SK-N-SH (cell line): ENCODE measurements around the gene SYNPO2.

Experiments
- EP300 ChIP-seq, 2 experiments: IDR thresholded peaks; 2 replicates each; pipeline versions ENCODE4 v1.4.0 to v1.6.1; 2012; ENCODE audit warnings: borderline replicate concordance in 1 of 2, low read depth in 1 of 2, low read length in 1 of 2
- JUND ChIP-seq: IDR thresholded peaks from 2 replicates; pipeline ENCODE4 v1.4.0; 2012
- MAX ChIP-seq: IDR thresholded peaks from 2 replicates; pipeline ENCODE4 v1.4.0; 2012; ENCODE audit warnings: low read depth
- POLR2AphosphoS5 ChIP-seq: IDR thresholded peaks from 2 replicates; pipeline ENCODE4 v1.6.1; 2012; ENCODE audit warnings: low read depth, low read length
- REST ChIP-seq: IDR thresholded peaks from 2 replicates; pipeline ENCODE4 v1.6.1; 2012; ENCODE audit warnings: mild to moderate bottlenecking, low read depth, low read length, moderate library complexity
- RFX5 ChIP-seq: IDR thresholded peaks from 2 replicates; pipeline ENCODE4 v1.6.1; 2012; ENCODE audit warnings: mild to moderate bottlenecking, improper control_type of control experiment, low read length
- TEAD4 ChIP-seq: IDR thresholded peaks from 2 replicates; pipeline ENCODE4 v1.4.0; 2012; ENCODE audit warnings: mild to moderate bottlenecking, borderline replicate concordance; ENCODE audit not compliant: insufficient read depth
- TF ChIP-seq, protein P1 (sequence below): fragments of 200-600 bp; sonication (generic); IDR thresholded peaks from 2 replicates; pipeline ENCODE4 v1.6.1; 2017; ENCODE audit warnings: antibody characterized with exemption, mild to moderate bottlenecking, moderate library complexity
- TF ChIP-seq, protein P2 (sequence below): fragments of 150-350 bp; IDR thresholded peaks from 2 replicates; pipeline ENCODE4 v1.6.1; 2017; ENCODE audit warnings: antibody characterized with exemption, low read length, low read depth, borderline replicate concordance

DNA sequence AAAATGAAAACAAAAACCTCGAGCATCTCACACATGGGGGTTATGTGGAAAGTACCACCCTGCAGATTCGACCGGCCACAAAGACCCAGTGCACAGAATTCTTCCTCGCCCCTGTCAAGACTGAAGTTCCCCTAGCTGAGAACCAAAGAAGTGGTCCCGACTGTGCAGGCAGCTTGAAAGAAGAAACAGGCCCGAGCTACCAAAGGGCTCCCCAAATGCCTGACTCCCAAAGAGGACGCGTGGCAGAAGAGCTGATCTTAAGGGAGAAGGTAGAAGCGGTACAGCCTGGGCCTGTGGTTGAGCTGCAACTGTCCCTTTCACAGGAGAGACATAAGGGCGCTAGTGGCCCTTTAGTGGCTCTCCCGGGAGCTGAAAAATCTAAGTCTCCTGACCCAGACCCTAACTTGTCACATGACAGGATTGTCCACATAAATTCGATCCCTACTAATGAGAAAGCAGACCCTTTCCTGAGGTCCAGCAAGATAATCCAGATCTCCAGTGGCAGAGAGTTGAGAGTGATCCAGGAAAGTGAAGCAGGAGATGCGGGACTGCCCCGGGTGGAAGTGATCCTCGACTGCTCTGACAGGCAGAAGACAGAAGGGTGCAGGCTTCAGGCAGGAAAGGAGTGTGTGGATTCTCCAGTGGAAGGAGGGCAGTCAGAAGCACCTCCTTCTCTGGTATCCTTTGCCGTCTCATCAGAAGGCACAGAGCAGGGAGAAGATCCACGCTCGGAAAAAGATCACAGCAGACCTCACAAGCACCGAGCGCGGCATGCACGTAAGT, 138.2 kb downstream of the SYNPO2 start:
- TF ChIP-seq POLR2AphosphoS5: no peak
- TF ChIP-seq, protein P1, sequence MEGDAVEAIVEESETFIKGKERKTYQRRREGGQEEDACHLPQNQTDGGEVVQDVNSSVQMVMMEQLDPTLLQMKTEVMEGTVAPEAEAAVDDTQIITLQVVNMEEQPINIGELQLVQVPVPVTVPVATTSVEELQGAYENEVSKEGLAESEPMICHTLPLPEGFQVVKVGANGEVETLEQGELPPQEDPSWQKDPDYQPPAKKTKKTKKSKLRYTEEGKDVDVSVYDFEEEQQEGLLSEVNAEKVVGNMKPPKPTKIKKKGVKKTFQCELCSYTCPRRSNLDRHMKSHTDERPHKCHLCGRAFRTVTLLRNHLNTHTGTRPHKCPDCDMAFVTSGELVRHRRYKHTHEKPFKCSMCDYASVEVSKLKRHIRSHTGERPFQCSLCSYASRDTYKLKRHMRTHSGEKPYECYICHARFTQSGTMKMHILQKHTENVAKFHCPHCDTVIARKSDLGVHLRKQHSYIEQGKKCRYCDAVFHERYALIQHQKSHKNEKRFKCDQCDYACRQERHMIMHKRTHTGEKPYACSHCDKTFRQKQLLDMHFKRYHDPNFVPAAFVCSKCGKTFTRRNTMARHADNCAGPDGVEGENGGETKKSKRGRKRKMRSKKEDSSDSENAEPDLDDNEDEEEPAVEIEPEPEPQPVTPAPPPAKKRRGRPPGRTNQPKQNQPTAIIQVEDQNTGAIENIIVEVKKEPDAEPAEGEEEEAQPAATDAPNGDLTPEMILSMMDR: no peak
- no peak for TF ChIP-seq MAX
- TF ChIP-seq REST: no peak
- TF ChIP-seq EP300 (IDR thresholded peaks at IDR 0.05; ENCODE audit: borderline replicate concordance in 1 of 2, low read depth in 1 of 2, low read length in 1 of 2): no peak
- TF ChIP-seq RFX5: no peak
- TF ChIP-seq JUND: no peak
- TF ChIP-seq, protein P2, sequence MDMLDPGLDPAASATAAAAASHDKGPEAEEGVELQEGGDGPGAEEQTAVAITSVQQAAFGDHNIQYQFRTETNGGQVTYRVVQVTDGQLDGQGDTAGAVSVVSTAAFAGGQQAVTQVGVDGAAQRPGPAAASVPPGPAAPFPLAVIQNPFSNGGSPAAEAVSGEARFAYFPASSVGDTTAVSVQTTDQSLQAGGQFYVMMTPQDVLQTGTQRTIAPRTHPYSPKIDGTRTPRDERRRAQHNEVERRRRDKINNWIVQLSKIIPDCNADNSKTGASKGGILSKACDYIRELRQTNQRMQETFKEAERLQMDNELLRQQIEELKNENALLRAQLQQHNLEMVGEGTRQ: no peak
- TF ChIP-seq TEAD4: no peak
